GM18508 (cell line): Measurements from ENCODE around the gene MTF1.

Experiments
- ATAC-seq: cut with Tn5 transposase; IDR thresholded peaks from one replicate; pipeline ENCODE4 v1.9.1; 2021; ENCODE audit warnings: moderate number of reproducible peaks; ENCODE audit not compliant: insufficient read depth, unreplicated experiment

Gene MTF1

DNA sequence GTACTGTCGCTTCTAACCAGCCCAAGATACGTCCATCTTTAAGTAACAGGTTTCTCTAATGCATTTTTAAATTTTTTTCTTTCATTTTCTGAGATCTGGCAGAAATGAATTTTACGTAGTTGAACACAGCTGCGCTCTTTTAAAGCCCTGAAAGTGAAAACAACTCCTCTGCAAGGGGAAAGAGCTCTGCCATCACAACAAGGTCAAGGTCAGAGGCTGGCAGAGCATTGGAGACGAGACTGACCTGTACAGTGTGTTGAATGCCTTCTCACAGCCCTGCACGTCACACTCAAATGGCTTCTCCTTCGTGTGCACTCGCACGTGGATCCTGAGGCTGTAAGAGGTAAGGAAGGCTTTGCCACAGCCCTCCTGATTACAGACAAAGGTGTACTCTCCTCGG lies 19.7 kb downstream of the MTF1 start:
- ATAC-seq: no peak

- no peak for ATAC-seq
Observed at GRCh38 chr1:37836788-37837187, 22.6 kb downstream of the MTF1 start.

GRCh38 chr1:37831809-37832208 lies 27.6 kb downstream of the MTF1 start:
- ATAC-seq: no peak

DNA sequence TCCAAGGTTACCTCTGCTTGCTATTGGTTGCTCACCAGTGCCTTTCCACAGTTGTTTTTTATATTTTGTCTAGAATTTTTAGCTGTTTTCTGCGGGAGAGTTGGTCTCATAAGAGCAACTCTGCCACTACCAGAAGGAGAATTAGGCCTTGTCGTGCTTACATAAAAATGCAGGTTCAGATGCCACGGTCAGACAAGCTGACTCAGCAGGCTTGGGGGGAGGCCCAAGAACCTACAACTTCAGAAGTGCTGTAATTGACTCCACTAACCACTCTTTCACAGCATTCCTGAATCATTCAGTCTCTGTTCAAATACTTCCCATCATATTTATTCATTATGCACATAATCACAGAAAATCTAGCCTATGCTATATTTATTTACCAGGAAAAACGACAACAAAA lies 28.3 kb downstream of the MTF1 start:
- no peak for ATAC-seq

GRCh38 chr1:37828410-37829074 lies 30.9 kb downstream of the MTF1 start:
- ATAC-seq: no peak

- ATAC-seq: no peak
Observed at GRCh38 chr1:37825506-37825905, 33.9 kb downstream of the MTF1 start.

DNA sequence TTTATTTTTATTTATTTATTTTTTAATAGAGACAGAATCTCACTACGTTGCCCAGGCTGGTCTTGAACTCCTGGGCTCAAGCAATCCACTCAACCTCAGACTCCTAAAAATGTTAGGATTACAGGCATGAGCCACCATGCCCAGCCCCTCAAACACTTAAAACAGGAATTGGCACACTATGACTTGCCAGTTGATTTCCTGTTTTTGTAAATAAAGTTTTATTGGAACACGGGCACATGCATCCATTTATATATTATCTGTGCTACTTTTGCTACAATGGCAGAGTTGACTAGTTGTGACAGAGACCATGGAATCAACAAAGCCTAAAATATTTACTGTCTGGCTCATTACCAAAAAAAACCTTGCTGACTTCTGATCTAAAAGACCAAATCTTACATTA lies 35.4 kb downstream of the MTF1 start:
- no peak for ATAC-seq

- no peak for ATAC-seq
Observed at GRCh38 chr1:37822906-37823815, 36.2 kb downstream of the MTF1 start.

- ATAC-seq: no peak
Observed at GRCh38 chr1:37821481-37821880, 37.9 kb downstream of the MTF1 start.

DNA sequence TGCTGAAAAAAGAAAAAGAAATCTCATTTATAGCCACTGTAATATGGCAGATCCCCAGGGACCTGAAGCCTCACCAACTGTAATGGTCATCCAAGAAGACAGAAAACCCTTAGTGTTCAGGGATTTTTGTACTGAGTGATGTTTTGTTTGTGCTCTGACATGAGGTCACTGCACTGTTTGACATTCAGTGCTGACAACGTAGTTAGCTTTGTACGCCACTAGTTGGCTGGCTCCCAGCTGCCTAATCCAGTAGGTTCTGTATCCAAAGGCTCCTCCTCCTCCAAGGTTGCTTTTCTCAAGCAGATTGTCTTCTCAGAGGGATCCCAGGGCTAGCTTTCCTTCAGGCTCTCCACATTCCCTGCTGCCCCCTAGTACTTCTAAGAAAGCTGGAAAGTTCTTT lies 41.9 kb downstream of the MTF1 start:
- ATAC-seq: no peak

DNA sequence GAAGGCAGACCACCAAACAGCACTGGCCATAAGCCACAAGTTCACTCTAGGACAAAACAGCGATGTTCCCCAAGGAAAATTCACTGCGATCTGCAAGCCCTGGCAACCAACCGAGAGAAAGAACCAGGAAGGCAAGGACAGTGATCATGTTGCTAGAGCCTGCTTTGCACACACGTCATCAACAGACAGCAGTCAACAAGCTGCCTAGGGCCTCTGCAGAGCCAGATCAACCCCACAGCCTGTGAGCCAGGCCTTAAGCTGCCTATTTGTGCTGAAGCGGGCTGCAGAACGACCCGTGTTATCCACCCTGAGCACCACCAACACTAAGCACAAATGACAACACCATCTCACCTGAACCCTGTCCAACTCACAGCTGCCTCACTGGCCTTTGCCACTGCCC lies 45.1 kb downstream of the MTF1 start:
- no peak for ATAC-seq

DNA sequence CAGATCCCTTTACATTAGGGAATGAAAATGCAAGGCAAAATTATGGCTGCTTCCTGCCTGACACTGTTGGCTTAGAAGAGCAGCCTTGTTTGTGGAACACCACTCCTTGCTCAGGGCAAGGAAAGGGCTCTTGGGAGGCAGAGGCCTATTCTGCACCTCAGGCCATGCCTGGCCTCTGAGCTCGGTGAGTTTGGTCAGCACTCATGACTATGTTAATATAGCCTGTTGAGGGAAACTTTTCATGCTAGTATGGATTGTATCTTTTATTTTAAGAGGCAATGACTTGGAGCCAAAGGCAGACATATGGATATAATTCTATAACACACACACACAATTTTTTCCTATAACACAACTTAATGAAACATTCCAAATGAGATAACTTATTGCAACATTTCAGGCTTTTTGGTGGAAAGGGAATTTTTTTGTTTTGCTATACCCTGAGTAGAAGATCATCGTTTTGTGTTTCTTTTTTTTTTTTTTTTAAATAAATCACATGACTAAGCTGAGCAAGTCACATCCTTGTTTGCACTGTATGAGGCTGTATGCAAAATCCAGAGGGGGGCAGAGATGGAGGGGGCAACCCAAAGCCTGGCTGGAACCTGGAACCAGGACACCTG lies 45.8 kb downstream of the MTF1 start:
- ATAC-seq: no peak

DNA sequence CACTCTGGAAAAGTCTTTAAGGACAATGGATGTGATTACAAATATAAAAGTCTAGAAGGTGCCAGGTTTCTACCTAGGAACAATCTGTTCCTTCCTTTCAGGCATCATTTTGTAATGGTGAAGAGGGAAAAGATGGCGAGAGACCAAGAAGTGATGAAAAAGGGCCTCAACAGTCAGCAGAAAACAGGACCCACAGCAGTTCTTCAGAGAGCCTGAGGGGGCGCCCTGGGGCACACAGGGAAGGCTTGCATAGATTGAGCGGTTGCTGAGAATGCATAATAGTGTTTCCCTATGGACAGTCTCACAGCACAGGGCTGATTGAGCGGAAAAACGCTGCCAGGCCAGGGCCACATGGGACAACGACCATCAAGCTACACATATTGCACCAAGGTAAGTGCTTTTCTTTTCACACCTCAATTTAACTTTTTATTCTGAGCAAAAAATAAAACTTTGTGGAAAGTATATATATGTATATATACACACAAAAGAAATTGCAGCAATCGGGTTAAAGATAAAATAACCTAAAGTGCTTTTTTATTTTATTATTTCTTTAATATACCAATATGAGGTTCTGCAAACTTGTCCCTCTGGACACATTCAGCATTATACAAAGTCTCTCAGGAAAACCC lies 48.3 kb downstream of the MTF1 start:
- ATAC-seq: no peak

DNA sequence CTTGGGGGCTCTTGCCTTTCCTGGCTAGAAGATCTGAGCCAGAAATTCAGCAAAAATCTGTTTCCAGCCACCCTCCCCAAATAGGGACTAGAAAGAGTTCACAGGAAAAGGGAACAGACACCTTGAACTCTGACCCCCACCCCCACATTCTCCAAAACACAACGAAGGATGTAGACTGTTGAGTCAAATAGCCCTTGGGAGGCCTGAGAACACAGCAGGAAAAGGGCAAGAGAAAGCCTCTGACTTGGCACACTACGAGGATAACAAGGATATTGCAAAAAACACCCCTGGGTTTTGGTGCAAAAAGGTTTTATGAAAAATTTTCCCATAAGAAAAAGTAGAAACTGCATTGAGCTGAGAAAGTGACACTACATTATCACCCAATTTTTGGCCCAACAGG lies 49.5 kb downstream of the MTF1 start:
- ATAC-seq: no peak

DNA sequence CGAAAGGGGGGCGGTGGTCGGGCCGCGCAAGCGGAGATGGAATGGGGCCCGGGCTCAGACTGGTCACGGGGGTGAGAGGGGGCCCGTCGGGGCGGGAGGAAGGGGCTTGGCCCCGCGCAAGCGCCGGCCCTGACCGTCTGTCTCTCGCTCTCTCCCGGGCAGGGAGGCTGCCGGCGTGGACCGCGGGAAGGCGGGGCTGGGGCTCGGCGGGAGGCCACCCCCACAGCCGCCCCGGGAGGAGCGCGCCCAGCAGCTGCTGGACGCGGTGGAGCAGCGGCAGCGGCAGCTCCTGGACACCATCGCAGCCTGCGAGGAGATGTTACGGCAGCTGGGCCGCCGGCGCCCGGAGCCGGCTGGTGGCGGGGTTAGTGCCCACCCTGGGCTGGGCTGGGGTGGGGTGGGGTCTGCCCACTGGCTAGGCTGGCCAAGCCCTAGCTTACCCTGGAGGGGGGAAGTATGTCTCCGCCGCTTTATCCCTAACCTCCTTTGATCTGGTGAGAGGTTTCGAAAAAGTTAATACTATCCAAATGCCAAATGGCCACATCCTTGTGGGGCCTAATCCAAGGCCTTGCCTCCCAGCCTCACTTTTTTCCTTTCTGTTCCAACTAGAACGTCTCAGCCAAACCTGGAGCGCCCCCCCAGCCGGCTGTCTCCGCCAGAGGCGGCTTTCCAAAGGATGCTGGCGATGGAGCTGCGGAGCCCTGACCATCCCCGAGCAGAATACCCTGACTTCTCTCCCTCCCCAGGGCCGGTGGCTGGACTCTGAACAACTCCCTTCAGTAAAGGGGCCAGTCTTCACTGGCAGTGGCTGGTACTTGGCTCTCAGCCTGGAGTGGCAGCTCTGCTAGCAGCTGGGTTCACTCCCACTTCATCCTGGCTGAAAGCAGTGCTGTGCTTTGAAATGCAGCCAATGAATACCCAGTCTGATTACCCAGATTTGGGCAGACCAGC lies 50.7 kb downstream of the MTF1 start:
- no peak for ATAC-seq

GRCh38 chr1:37807555-37808368 lies 51.6 kb downstream of the MTF1 start, which contains the start of the genes C1orf122 and YRDC:
Gene C1orf122 (plus strand): TSS chr1:37807790. CDS start chr1:37808405, 615 bp downstream.
Gene YRDC (minus strand): TSS chr1:37808208. CDS start chr1:37808180, 28 bp downstream.
- ATAC-seq: no peak

GRCh38 chr1:37807220-37807554 lies 52.2 kb downstream of the MTF1 start:
- ATAC-seq: no peak

- no peak for ATAC-seq
Observed at GRCh38 chr1:37802439-37802838, 57.0 kb downstream of the MTF1 start.
